Astrocyte (in vitro differentiated cells and primary cell): Measurements from ENCODE around the gene RBM44.

Source experiments
- CTCF ChIP-seq: IDR thresholded peaks from 2 replicates; pipeline ENCODE4 v1.5.1; 2011; ENCODE audit warnings: low read depth, mild to moderate bottlenecking, inconsistent platforms, low read length, moderate library complexity; ENCODE audit not compliant: insufficient read depth
- EZH2 ChIP-seq: IDR thresholded peaks from 2 replicates; pipeline ENCODE4 v1.6.1; 2012; ENCODE audit warnings: mild to moderate bottlenecking, low read length, inconsistent platforms; ENCODE audit not compliant: insufficient read depth

- TF ChIP-seq CTCF (no peak), EZH2 (no peak)
Observed at GRCh38 chr2:237861875-237862527, 63.4 kb downstream of the RBM44 start.
